GM12891 (cell line): ENCODE results near the gene SLC17A9.

Experiments
- PAX5 ChIP-seq: IDR thresholded peaks from 2 replicates; pipeline ENCODE4 v1.6.1; 2011; ENCODE audit warnings: low read length, moderate library complexity, mild to moderate bottlenecking; ENCODE audit not compliant: insufficient read depth, severe bottlenecking
- POLR2A ChIP-seq: IDR thresholded peaks from 2 replicates; pipeline ENCODE4 v1.6.1; 2011; ENCODE audit warnings: low read depth, low read length, control low read depth
- POLR2AphosphoS5 ChIP-seq: IDR thresholded peaks from 2 replicates; pipeline ENCODE4 v1.6.1; 2011; ENCODE audit warnings: low read depth, low read length, control low read depth
- SPI1 ChIP-seq: IDR thresholded peaks from 2 replicates; pipeline ENCODE4 v1.6.1; 2011; ENCODE audit warnings: low read depth, low read length, control low read depth
- TAF1 ChIP-seq: IDR thresholded peaks from 2 replicates; pipeline ENCODE4 v1.6.1; 2011; ENCODE audit warnings: low read depth, low read length, control low read depth

GRCh38 chr20:63014710-63015109 lies 62.2 kb downstream of the SLC17A9 start:
- no peak for TF ChIP-seq POLR2A
- no peak for TF ChIP-seq POLR2AphosphoS5
- no peak for TF ChIP-seq TAF1
- TF ChIP-seq SPI1: no peak
- no peak for TF ChIP-seq PAX5
